ENCODE data around the gene CABP7. TPM values are rescaled to one million over a fixed set of nuclear protein-coding genes. Genes with fewer than 3 reads are reported as not detected.

The CABP7 gene
- total and polyA plus RNA-seq, 2 donors (not counting 1 experiment from before 2014, with no cell fraction given) = 0.03 TPM; not detected in 1

- H4K20me1 ChIP-seq (ENCODE audit: control insufficient read depth, insufficient read depth, low read length, poor library complexity, severe bottlenecking) = no peaks in the 10 kb centered on the region
- ATAC-seq (ENCODE audit: low read depth) = no peak
- peaks cover 0 to 37% of the 10 kb centered on the region in 2 experiments for H3K36me3 ChIP-seq (replicated peaks in 1 of 2; ENCODE audit: control extremely low read depth in 1 of 2, control insufficient read depth in 1 of 2, extremely low read depth in 1 of 2, insufficient read depth in 2 of 2, low read length in 1 of 2)
- POLR2A ChIA-PET = no interaction called here
- Mint-ChIP-seq H3K27ac (no peak overlapping the region), H3K4me3 (no peak overlapping the region), H3K4me1 (no peaks in the 10 kb centered on the region), H3K27me3 (no peaks in the 10 kb centered on the region), H3K9me3 (ENCODE audit: insufficient read depth) (no peaks in the 10 kb centered on the region)
- H3K4me2 ChIP-seq (replicated peaks; ENCODE audit: low read depth, low read length, poor library complexity, severe bottlenecking) = no peak overlapping the region
- no peak overlapping the region for H3K4me3 ChIP-seq (ENCODE audit: control extremely low read depth in 1 of 5, extremely low read depth in 1 of 5, insufficient read depth in 1 of 5, low read depth in 2 of 5, low read length in 4 of 5)
- no peaks in the 10 kb centered on the region for H3K79me2 ChIP-seq (ENCODE audit: control insufficient read depth, insufficient read depth, low read length)
- no peak overlapping the region for H3K9ac ChIP-seq (ENCODE audit: low read length)
- intact Hi-C loops (cut with micrococcal nuclease) = no loop called here
- no peaks in the 10 kb centered on the region for H3K9me3 ChIP-seq (ENCODE audit: control extremely low read depth in 1 of 3, control insufficient read depth in 2 of 3, insufficient read depth in 1 of 3, low read length in 2 of 3)
- H2AFZ ChIP-seq (ENCODE audit: insufficient read depth, low read depth, low read length, poor library complexity, severe bottlenecking) = no peak overlapping the region
- 92% methylated on average over 5 of the region's 9 CpGs for WGBS (ENCODE audit: insufficient coverage)
- H3K4me1 ChIP-seq (ENCODE audit: control insufficient read depth in 2 of 2, insufficient read depth in 2 of 2, low read length in 2 of 2) = no peaks in the 10 kb centered on the region
- no peak for TF ChIP-seq EZH2 (IDR thresholded peaks at IDR 0.05; ENCODE audit: borderline replicate concordance, insufficient read depth, low read depth, low read length, poor library complexity, severe bottlenecking)
- no peak for TF ChIP-seq CTCF (IDR thresholded peaks at IDR 0.05)
- no peak for DNase-seq
- no peaks in the 10 kb centered on the region for H3K27me3 ChIP-seq (replicated peaks in 1 of 4; ENCODE audit: control extremely low read depth in 1 of 4, control insufficient read depth in 3 of 4, insufficient read depth in 4 of 4, low read length in 3 of 4)
- no peak overlapping the region for H3K27ac ChIP-seq (ENCODE audit: low read length in 2 of 2)
- CTCF ChIA-PET = interaction anchor here (1.0 kb wide), 1 partner anchor 312 kb away, joined by 3 read pairs; no protein-coding TSS in a partner anchor
These were observed 26.1 kb upstream of the CABP7 start for GRCh38 chr22:29693671-29694070.

- H4K20me1 ChIP-seq (ENCODE audit: control insufficient read depth, insufficient read depth, low read length, poor library complexity, severe bottlenecking) = no peaks in the 10 kb centered on the region
These were observed 24.5 kb upstream of the CABP7 start for GRCh38 chr22:29695129-29695926.

More at GRCh38 chr22:29695129-29695926, 24.5 kb upstream of the CABP7 start:
- H3K4me1 ChIP-seq (ENCODE audit: control insufficient read depth in 2 of 2, insufficient read depth in 2 of 2, low read length in 2 of 2) = no peaks in the 10 kb centered on the region
- H3K4me1 Mint-ChIP-seq = no peaks in the 10 kb centered on the region
- H3K9me3 Mint-ChIP-seq (ENCODE audit: insufficient read depth) = no peaks in the 10 kb centered on the region
- intact Hi-C loops (cut with micrococcal nuclease) = no loop called here
- no peaks in the 10 kb centered on the region for H3K27me3 ChIP-seq (replicated peaks in 1 of 4; ENCODE audit: control extremely low read depth in 1 of 4, control insufficient read depth in 3 of 4, insufficient read depth in 4 of 4, low read length in 3 of 4)
- H3K36me3 ChIP-seq (replicated peaks in 1 of 2; ENCODE audit: control extremely low read depth in 1 of 2, control insufficient read depth in 1 of 2, extremely low read depth in 1 of 2, insufficient read depth in 2 of 2, low read length in 1 of 2) = peaks cover 0 to 37% of the 10 kb centered on the region in 2 experiments
- WGBS (ENCODE audit: insufficient coverage) = 97% methylated on average over 33 of the region's 33 CpGs
- no peak overlapping the region for H3K9ac ChIP-seq (ENCODE audit: low read length)
- no peak overlapping the region for H3K27ac ChIP-seq (ENCODE audit: low read length in 2 of 2)
- no peak overlapping the region for H2AFZ ChIP-seq (ENCODE audit: insufficient read depth, low read depth, low read length, poor library complexity, severe bottlenecking)
- ChIA-PET POLR2A (no interaction called here), CTCF (interaction anchor here (1.3 kb wide), 1 partner anchor 310 kb away, joined by 3 read pairs; no protein-coding TSS in a partner anchor)
- no peaks in the 10 kb centered on the region for H3K27me3 Mint-ChIP-seq
- H3K79me2 ChIP-seq (ENCODE audit: control insufficient read depth, insufficient read depth, low read length) = no peaks in the 10 kb centered on the region
- DNase-seq = no peak
- H3K4me3 ChIP-seq (ENCODE audit: control extremely low read depth in 1 of 5, extremely low read depth in 1 of 5, insufficient read depth in 1 of 5, low read depth in 2 of 5, low read length in 4 of 5) = no peak overlapping the region
- TF ChIP-seq EZH2 (IDR thresholded peaks at IDR 0.05; ENCODE audit: borderline replicate concordance, insufficient read depth, low read depth, low read length, poor library complexity, severe bottlenecking) = no peak
- TF ChIP-seq CTCF (IDR thresholded peaks at IDR 0.05) = no peak
- no peak overlapping the region for H3K27ac Mint-ChIP-seq
- H3K9me3 ChIP-seq (ENCODE audit: control extremely low read depth in 1 of 3, control insufficient read depth in 2 of 3, insufficient read depth in 1 of 3, low read length in 2 of 3) = no peaks in the 10 kb centered on the region
- no peak overlapping the region for H3K4me3 Mint-ChIP-seq
- no peak overlapping the region for H3K4me2 ChIP-seq (replicated peaks; ENCODE audit: low read depth, low read length, poor library complexity, severe bottlenecking)
- no peak for ATAC-seq (ENCODE audit: low read depth)
